A673 (cell line): ENCODE data around the gene ABCG8.

Experiments
- EZH2 ChIP-seq: fragments of 200-600 bp; sonication (generic); IDR thresholded peaks from 2 replicates; pipeline ENCODE4 v1.6.1; 2017; ENCODE audit warnings: borderline replicate concordance, low read depth, mild to moderate bottlenecking, mixed read lengths, antibody characterized with exemption, low read length; ENCODE audit not compliant: poor library complexity, severe bottlenecking
- TF ChIP-seq, protein P1 (sequence below): fragments of 300-800, 200-600 bp; sonication (generic); conservative IDR thresholded peaks from 2 replicates; pipeline ENCODE4 v1.5.1; 2017; ENCODE audit warnings: low read depth, mild to moderate bottlenecking, antibody characterized with exemption, low read length, moderate library complexity, mixed read lengths

DNA sequence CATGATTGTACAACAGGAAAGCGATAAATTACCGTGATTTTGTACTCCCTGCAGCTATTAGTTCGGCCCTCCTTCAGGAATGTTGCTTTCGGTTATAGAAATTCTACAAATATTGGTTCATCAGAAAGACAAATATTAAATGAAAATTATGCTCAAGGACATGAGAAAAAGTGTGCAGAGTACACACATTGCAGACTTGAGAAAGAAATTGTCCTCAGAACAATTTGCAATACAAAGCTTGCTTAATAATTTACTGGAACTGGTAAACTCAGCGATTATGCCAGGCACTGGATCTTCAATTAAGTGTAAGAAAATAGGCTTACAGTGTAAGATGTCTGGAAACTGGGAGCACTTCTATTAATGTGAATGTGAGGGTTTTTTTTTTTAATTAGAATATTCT, 45.9 kb downstream of the ABCG8 start:
- TF ChIP-seq, protein P1, sequence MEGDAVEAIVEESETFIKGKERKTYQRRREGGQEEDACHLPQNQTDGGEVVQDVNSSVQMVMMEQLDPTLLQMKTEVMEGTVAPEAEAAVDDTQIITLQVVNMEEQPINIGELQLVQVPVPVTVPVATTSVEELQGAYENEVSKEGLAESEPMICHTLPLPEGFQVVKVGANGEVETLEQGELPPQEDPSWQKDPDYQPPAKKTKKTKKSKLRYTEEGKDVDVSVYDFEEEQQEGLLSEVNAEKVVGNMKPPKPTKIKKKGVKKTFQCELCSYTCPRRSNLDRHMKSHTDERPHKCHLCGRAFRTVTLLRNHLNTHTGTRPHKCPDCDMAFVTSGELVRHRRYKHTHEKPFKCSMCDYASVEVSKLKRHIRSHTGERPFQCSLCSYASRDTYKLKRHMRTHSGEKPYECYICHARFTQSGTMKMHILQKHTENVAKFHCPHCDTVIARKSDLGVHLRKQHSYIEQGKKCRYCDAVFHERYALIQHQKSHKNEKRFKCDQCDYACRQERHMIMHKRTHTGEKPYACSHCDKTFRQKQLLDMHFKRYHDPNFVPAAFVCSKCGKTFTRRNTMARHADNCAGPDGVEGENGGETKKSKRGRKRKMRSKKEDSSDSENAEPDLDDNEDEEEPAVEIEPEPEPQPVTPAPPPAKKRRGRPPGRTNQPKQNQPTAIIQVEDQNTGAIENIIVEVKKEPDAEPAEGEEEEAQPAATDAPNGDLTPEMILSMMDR: no peak
- no peak for TF ChIP-seq EZH2
